PC-3 (cell line): ENCODE measurements around the gene ANKRD50.

Experiments
- EZH2 ChIP-seq: fragments of 300-600 bp; sonication (generic); IDR thresholded peaks from one replicate; pipeline ENCODE4 v1.6.1; 2017; ENCODE audit warnings: antibody characterized with exemption, mild to moderate bottlenecking, low read length; ENCODE audit not compliant: unreplicated experiment
- EZH2phosphoT487 ChIP-seq: fragments of 300-600 bp; sonication (generic); IDR thresholded peaks from 2 replicates; pipeline ENCODE4 v1.6.1; 2018; ENCODE audit warnings: mild to moderate bottlenecking, antibody characterized with exemption, low read length, borderline replicate concordance
- TF ChIP-seq, protein P1 (sequence below): fragments of 300-600 bp; sonication (generic); conservative IDR thresholded peaks from 2 replicates; pipeline ENCODE4 v1.5.1; 2017; ENCODE audit warnings: antibody characterized with exemption, low read depth, mild to moderate bottlenecking, low read length

DNA sequence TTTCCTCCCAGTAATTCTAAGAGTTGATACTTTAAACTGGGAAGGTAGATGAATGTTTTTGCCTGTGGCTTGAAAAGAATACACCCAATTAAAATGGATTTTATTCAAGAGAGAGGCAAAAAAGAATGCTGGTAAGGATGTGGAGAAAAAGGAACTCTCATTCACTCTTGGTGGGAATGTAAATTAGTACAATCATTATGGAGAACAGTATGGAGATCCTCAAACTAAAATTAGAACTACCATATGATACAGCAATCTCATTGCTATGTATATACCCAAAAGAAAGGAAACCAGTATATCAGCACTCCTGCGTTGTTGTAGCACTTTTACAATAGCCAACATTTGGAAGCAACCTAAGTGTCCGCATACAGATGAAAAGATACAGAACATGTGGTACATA lies 75.2 kb downstream of the ANKRD50 start:
- TF ChIP-seq, protein P1, sequence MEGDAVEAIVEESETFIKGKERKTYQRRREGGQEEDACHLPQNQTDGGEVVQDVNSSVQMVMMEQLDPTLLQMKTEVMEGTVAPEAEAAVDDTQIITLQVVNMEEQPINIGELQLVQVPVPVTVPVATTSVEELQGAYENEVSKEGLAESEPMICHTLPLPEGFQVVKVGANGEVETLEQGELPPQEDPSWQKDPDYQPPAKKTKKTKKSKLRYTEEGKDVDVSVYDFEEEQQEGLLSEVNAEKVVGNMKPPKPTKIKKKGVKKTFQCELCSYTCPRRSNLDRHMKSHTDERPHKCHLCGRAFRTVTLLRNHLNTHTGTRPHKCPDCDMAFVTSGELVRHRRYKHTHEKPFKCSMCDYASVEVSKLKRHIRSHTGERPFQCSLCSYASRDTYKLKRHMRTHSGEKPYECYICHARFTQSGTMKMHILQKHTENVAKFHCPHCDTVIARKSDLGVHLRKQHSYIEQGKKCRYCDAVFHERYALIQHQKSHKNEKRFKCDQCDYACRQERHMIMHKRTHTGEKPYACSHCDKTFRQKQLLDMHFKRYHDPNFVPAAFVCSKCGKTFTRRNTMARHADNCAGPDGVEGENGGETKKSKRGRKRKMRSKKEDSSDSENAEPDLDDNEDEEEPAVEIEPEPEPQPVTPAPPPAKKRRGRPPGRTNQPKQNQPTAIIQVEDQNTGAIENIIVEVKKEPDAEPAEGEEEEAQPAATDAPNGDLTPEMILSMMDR = no peak
- TF ChIP-seq EZH2 (no peak), EZH2phosphoT487 (no peak)
